ENCODE data around the gene CEACAM1.

DNA sequence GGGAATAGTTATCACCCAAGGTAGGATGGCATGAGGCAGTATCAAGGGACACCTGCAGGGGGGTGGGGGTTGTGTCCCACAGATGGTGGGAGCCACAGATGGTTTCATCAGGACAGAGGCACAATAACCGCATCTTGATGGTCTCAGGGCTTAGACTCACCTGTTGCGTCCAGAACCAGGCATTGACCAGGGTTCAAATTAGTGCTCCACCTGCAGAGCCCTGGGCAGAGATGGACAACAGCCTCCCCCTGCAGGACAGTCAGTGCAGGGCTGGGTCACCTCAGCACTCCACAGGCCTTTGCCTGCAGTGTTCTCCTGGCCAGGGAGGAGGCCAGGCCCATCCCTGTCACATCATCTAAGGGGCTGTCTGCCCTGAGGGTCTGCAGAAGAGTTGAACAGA, 14.5 kb upstream of the CEACAM1 start:
- TF ChIP-seq JUN (IDR thresholded peaks at IDR 0.05; ENCODE audit: borderline replicate concordance, low read depth, low read length) (no peak), JUN (CRISPR knock-in tag; IDR thresholded peaks at IDR 0.05; ENCODE audit: borderline replicate concordance) (no peak), ZNF766 (CRISPR knock-in tag; conservative IDR thresholded peaks at IDR 0.05) (no peak), ZBTB11 (CRISPR knock-in tag; IDR thresholded peaks at IDR 0.05) (no peak), BMI1 (IDR thresholded peaks at IDR 0.05; ENCODE audit: low read length) (no peak)

Data from K562 (cell line).